HG03060 (cell line): ENCODE measurements around the gene FSTL3.
"Not testable (repeated sequence)": the region's sequence is repeated elsewhere in the genome, so short reads cannot be mapped to it uniquely, and the experiment has no call there.

Experiments
- ATAC-seq: cut with Tn5 transposase; IDR thresholded peaks from one replicate; pipeline ENCODE4 v1.9.1; 2021; ENCODE audit warnings: low read depth, moderate number of reproducible peaks; ENCODE audit not compliant: unreplicated experiment

Gene FSTL3

DNA sequence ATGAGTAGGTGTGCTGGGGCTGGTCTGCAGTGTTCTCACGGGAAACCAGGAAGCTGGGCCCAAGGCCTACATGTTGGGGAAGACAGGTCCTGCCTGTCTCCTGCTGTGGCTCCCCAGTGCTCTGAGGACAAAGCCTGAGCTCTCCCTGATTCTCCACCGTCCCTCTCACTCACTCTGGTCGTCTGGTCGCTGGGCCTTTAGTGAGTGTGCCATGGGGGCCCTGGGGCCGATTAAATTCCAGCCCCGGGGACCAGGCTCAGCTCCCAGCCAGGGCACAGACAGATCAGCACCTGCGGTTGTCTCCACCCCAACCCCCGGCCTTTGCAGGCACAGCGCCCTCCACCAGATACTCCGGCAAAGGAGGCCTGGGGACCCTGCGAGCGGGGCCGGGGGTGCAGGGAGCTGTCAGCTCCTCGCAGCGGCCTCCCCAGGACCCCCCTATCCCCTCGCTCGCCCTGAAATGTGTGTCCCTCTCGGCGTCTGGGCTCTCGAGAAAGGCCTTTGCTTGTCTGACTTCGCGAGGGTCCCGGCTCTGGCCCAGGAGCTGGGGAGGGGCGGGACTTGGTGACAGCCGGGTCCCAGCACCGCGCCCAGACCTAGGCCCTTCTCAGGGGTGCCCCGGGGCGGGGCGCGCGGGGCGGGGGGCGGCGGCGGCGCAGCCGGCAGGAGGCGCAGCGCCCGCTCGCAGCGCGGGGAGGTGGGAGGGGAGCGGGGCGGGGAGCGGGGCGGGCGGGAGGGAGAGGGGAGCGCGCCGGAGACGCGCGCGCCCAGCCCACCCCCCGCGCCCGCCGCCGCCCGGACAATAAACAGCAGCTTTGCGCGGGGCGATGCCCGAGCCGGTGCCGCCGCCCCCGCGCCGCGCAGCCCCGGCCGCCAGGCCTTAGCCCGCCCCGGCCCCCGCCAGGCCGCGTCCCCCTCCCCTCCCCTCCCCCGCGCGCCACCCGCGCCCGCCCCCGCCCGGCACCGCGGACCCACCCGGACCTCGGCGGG lies 32.3 kb downstream of the FSTL3 start, which contains the start of gene PALM:
Gene PALM, plus strand, starts transcription at position 782 of the 990 bp plus-strand sequence. CDS start 212 bp downstream, outside the sequence.
- no peak for ATAC-seq

DNA sequence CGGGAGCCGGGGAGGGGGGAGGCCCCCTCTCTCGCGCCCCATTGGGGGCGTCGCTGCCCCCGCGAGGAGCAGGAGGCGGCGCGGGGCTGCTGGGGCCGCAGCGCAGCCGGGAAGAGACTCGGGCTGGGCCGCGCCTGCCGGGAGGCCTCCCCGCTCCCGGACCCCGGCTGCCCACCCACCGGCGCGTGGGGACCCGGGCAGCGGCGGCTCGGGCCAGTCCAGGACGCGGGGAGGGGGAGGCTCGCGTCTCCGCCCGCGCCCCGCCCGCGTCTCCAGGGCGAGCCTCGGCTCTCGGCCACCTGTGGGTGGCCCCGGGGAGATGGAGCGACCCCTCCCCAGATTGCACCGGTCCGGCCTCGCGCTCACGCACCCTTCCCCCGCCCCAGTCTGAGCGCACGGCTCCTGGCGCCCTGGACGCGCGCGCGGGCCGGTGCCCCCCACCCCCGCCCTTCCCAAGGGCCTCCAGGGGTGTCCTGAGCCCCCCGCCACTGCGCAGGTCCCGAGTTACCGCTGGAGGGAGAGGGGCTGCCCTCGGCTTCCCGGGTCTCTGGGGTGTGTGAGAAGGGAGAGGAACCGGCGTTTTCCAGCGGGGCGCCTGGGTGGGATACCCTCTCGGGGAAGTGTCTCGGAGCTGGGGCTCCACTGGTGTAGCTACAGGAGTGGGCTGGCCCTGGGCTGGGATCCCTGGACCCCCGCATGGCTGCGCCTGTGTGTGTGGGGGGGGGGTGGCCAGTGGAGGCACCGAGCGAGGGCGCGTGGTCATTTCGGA lies 33.2 kb downstream of the FSTL3 start:
- no peak for ATAC-seq

GRCh38 chr19:709965-710571 lies 33.9 kb downstream of the FSTL3 start:
- ATAC-seq: no peak

GRCh38 chr19:710767-711166 lies 34.6 kb downstream of the FSTL3 start:
- ATAC-seq: no peak

GRCh38 chr19:711254-711653 lies 35.1 kb downstream of the FSTL3 start:
- ATAC-seq: no peak

- no peak for ATAC-seq
Observed at GRCh38 chr19:715347-715746, 39.2 kb downstream of the FSTL3 start.

GRCh38 chr19:718251-718951 lies 42.2 kb downstream of the FSTL3 start:
- no peak for ATAC-seq

DNA sequence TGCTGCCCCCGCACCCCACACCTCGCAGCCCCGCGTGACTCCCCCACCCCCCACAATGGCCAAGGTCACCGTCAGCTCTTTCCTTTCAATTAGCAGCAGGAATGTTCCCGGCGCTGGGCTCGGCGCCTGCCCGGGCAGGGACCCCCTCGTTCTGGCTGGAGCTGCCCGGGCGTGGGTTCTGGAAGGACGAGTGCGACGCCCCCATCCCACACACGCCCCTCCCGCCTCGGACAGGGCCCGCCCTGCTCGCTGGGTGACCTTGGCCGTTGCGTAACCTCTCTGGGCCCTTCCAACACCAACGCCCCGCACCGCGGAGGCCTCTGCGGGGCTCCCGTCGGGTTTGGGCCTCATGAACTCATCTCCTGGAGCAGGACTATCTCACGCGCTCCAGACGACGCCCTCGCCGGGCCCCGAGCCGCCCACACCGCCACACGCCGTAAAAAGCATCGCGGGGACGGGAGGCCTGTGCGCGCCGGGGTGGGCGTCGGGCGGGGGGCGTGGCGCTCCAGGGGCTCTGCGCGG lies 42.9 kb downstream of the FSTL3 start:
- no peak for ATAC-seq

GRCh38 chr19:719636-720344 lies 43.6 kb downstream of the FSTL3 start:
- no peak for ATAC-seq

GRCh38 chr19:720345-721160 lies 44.4 kb downstream of the FSTL3 start:
- ATAC-seq: no peak

- ATAC-seq: no peak
Observed at GRCh38 chr19:722553-723101, 46.4 kb downstream of the FSTL3 start.

DNA sequence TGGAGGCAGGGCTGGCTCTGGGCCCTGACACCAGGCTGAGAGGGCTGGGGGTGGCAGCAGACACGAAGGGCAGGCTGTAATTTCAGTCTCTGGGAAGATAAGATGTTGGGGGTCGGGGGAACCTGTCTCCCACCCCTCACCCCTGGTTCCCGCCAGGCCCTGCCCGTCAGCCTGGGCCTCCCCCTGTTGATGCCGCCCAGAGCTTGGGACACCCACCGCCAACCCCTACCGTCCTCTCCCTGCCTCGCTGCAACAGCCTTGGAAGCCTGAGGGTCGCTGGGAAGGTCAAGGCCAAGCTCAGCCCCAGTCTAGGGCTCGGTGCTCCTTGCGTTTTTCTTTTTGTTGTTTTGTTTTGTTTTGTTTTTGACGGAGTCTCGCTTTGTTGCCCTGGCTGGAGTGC lies 47.1 kb downstream of the FSTL3 start:
- no peak for ATAC-seq

- no peak for ATAC-seq
Observed at GRCh38 chr19:723714-724113, 47.5 kb downstream of the FSTL3 start.

DNA sequence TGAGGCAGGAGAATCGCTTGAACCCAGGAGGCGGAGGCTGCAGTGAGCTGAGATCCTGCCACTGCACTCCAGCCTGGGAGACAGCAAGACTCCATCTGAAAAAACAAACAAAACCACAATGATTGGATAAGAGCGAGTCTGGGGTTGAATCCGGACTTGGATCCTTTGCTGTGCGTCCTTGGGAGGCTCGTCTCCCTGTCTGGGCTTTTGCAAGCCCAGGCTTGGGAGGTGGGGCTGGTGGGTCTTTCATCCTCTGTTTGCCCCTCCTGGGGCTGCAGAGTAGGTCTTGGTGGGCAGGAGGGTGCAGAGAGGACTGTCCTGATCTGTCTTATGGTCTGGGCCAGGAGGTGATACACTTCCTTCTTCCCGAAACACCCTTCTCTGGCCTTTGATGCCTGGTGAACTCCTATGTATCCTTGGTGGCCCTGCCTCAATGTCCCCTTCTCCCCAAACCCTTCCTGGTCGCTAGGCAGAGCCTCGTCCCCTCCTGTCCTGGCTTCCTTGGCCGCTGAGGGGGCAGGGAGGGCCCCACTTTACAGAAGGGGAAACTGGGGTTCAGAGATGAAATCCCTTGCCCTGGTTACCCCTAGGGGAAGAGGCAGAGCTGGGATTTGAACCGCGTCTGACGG lies 49.4 kb downstream of the FSTL3 start:
- ATAC-seq: no peak

DNA sequence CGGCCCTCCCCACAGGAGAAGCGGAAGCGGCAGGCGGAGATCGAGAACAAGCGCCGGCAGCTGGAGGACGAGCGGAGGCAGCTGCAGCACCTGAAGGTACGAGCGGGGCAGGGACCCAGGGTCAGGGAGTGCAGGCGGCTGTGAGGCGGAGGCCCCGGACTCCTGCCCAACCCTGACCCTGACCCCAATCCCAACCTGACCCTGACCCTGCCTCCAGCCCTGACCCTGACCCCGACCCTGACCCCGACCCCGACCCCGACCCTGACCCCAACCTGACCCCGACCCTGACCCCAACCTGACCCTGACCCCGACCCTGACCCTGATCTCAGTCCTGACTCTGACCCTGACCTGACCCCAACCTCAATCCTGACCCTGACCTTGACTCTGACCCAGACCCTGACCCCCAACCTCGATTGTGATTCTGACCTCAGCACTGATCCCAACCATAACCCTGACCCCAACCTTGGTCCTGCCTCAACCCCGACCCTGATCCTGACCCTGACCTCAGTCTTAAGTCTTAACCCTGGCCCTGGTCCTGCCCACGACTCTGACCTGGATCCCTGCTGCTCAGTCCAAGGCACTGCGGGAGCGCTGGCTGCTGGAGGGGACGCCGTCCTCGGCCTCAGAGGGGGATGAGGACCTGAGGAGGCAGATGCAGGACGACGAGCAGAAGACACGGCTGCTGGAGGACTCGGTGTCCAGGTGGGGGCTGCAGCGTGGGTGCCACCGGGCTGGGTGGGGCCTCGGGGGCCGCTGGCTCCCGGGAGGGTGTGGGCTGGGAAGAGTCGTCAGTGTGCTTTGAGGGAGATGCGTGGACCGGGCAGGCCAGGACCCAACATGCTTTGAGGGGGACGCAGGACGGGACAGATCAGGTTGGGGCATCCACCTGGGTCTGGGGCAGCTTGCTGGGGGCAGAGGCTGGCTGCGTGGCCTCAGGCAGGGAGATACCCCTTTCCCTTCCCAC lies 51.1 kb downstream of the FSTL3 start:
- no peak for ATAC-seq

GRCh38 chr19:728011-728410 lies 51.8 kb downstream of the FSTL3 start:
- ATAC-seq: no peak

GRCh38 chr19:729564-729963 lies 53.4 kb downstream of the FSTL3 start:
- not testable (repeated sequence) for ATAC-seq
